HG03045 (cell line): ENCODE results near the gene PPP1CA.

ENCODE experiments used
- ATAC-seq: cut with Tn5 transposase; IDR thresholded peaks from one replicate; pipeline ENCODE4 v1.9.1; 2021; ENCODE audit warnings: mild to moderate bottlenecking, moderate library complexity; ENCODE audit not compliant: unreplicated experiment

Gene PPP1CA

GRCh38 chr11:67353317-67354074 lies 48.2 kb downstream of the PPP1CA start, which contains the start of gene POLD4:
POLD4 (minus strand) TSS chr11:67353546; CDS start chr11:67353399, 147 bp downstream.
- peak; percentile 86 for ATAC-seq

DNA sequence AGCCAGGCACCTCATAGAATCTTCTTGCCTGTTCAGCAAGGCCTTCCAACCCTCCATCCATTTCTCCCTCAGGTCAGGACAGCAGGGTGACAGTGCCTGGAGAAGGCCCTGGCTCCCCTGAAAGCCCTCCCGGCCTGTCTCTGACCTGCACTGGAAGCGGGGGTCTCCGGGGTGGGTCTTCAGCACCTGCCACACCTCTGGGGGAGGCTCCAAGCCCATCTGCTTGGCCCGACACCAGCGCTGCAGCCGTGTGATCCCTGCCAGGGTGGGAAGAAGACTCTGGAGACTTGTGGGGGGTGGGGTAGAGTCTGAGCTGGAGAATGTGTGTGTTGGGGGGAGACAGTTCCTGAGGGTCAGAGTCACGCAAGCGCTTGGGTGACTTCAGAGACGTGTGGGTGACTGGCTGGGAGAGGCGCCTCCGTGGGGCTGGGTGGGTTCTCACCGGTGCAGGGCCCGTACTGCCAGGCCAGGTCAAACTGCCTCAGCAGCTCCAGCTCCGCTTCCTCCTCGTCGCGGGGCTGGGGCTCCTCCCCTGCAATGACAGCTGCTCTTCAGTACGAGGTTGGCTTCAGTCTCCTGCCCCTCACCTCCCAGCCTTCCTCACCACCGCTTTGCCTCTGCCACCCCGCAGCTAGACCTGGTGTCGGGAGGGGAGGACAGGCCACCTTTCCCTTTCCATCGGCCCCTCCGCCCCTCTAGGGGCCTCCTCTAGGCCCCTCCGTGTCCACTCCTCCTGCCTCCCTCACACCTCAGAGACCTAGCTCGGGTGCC lies 48.9 kb downstream of the PPP1CA start:
- ATAC-seq = peak; percentile 13

DNA sequence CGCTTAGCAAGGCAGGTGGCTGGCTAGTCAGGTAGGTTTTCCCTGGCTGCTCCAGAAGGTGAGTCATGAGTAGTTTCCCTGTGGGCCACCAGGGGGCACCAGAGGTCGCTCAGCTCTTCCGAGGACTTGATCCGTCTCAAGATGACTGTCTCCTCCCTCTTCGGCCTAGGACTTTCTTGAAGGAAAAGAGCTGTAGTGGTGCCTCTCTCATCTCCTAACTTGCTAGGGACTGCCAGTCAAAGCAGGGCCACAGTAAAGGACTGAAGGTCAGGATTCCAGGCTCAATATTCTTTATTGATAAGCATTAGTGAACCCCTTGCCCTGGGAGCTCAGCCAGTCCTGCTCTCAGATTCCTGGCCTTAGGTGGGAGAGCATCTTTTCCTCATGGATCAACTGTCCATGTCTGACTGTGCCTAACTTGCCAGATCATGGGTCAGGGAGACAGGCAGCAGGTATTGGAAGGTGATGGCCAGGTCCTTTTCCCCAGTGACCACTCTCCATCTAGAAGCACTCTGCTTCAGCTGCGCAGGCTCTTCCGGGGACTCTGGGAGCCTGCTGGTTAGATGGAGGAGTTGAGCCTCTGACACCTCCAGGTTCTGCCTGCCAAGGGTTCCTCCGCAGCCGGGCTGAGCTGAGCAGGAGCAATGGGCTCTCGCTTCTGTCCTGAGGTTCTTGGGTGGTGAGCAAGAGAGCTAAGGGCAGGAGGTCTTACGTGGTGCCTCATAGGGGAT lies 50.2 kb downstream of the PPP1CA start:
- ATAC-seq = no peak

DNA sequence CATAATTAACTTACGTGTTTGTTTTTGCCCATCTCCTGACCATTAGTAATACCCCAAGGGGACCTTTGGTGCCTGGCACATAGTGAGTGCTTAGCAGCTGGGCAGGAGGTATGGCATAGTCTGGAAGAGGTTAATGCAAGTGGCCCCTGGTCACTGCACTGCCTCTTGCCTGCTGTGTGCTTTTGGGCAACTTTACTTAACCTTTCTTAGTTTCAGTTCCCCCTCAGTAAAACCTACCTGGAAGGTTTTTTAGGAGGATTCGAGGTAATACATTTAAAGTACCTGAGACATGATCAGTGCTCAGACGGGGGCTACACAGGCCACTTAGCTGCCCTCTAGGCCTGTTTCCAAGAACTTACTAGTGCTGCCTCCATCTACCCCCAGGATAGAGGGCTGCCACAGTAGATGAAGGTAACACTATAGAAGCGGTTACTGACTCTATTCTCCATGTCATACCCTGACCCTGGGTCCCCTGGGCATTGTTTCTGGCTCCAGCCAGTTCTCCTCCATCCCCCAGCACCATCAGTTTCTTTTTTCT lies 51.7 kb downstream of the PPP1CA start:
- no peak for ATAC-seq

DNA sequence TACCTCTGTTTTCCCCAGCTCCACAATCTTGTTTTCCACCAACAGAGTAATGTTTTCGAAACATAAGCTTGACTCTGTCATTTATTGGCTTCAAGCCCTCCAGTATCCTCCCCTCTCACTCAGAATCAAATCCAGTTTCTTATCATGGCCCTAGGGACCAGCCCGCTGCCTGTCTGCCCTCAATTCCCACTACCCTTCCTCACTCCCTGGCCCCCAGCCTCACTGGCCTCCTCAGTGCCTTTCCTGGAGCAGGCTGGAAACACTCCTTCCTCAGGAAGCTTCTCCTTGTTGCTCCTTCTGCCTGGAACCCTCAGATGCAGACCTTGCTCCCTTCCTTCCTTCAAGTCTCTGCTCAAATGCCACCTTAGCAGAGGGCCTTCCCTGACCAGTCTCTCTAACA lies 52.2 kb downstream of the PPP1CA start:
- ATAC-seq = no peak

DNA sequence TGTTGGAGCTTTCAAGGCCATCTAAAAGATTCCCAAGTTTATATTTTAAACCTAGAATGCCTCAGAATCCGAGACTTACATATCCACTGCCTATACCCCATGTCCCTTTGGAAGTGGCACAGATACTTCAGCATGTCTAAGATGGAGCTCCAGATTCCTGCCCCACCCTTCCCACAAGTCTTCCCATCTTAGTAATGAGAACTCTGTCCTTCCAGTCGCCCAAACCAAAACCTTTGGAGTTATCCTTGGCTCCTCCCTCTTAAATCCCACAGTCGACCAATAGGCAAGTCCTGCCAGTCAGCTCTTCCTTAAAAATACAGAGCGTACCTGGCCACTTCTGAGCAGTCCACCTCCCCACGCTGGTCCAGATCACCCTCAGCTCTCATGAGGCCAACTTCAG lies 52.6 kb downstream of the PPP1CA start:
- ATAC-seq = no peak
